Measurements from ENCODE around the gene ACSF2.

GRCh38 chr17:50424996-50425681 lies 879 bp upstream of the ACSF2 start:
- TF ChIP-seq, protein P1, sequence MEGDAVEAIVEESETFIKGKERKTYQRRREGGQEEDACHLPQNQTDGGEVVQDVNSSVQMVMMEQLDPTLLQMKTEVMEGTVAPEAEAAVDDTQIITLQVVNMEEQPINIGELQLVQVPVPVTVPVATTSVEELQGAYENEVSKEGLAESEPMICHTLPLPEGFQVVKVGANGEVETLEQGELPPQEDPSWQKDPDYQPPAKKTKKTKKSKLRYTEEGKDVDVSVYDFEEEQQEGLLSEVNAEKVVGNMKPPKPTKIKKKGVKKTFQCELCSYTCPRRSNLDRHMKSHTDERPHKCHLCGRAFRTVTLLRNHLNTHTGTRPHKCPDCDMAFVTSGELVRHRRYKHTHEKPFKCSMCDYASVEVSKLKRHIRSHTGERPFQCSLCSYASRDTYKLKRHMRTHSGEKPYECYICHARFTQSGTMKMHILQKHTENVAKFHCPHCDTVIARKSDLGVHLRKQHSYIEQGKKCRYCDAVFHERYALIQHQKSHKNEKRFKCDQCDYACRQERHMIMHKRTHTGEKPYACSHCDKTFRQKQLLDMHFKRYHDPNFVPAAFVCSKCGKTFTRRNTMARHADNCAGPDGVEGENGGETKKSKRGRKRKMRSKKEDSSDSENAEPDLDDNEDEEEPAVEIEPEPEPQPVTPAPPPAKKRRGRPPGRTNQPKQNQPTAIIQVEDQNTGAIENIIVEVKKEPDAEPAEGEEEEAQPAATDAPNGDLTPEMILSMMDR (IDR thresholded peaks at IDR 0.05): no peak
- TF ChIP-seq, protein P2, sequence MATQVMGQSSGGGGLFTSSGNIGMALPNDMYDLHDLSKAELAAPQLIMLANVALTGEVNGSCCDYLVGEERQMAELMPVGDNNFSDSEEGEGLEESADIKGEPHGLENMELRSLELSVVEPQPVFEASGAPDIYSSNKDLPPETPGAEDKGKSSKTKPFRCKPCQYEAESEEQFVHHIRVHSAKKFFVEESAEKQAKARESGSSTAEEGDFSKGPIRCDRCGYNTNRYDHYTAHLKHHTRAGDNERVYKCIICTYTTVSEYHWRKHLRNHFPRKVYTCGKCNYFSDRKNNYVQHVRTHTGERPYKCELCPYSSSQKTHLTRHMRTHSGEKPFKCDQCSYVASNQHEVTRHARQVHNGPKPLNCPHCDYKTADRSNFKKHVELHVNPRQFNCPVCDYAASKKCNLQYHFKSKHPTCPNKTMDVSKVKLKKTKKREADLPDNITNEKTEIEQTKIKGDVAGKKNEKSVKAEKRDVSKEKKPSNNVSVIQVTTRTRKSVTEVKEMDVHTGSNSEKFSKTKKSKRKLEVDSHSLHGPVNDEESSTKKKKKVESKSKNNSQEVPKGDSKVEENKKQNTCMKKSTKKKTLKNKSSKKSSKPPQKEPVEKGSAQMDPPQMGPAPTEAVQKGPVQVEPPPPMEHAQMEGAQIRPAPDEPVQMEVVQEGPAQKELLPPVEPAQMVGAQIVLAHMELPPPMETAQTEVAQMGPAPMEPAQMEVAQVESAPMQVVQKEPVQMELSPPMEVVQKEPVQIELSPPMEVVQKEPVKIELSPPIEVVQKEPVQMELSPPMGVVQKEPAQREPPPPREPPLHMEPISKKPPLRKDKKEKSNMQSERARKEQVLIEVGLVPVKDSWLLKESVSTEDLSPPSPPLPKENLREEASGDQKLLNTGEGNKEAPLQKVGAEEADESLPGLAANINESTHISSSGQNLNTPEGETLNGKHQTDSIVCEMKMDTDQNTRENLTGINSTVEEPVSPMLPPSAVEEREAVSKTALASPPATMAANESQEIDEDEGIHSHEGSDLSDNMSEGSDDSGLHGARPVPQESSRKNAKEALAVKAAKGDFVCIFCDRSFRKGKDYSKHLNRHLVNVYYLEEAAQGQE (IDR thresholded peaks at IDR 0.05): no peak
- no peak for TF ChIP-seq POLR2A (IDR thresholded peaks at IDR 0.05; ENCODE audit: low read length)
- TF ChIP-seq MAX (IDR thresholded peaks at IDR 0.05): no peak
- no peak for TF ChIP-seq EP300 (IDR thresholded peaks at IDR 0.05)
- TF ChIP-seq ESRRA (IDR thresholded peaks at IDR 0.05; ENCODE audit: borderline replicate concordance, low read length): no peak
